Neural progenitor cell (in vitro differentiated cells): ENCODE measurements around the gene MIS18A. TPM values are rescaled to one million over a fixed set of nuclear protein-coding genes. Genes with fewer than 3 reads are reported as not detected.

Source experiments
- DNase-seq: peaks from one replicate; pipeline ENCODE4 v3.0.0-alpha.2; 2016; ENCODE audit warnings: low spot score
- H2AFZ ChIP-seq: fragments of 200-600 bp; sonication (generic); replicated peaks from 2 replicates; pipeline ENCODE4 v1.6.1; 2016; ENCODE audit warnings: antibody characterized with exemption
- H3F3A ChIP-seq: fragments of 200-600 bp; sonication (generic); 2 replicates; pipeline ENCODE4 v1.6.1; 2016; ENCODE audit warnings: antibody characterized with exemption, low read depth
- H3K27ac ChIP-seq: fragments of 200-600 bp; sonication (generic); 2 replicates; pipeline ENCODE4 v1.5.1; 2016; ENCODE audit warnings: mild to moderate bottlenecking
- H3K27me3 ChIP-seq: fragments of 200-600 bp; sonication (generic); 2 replicates; pipeline ENCODE4 v1.6.1; 2016; ENCODE audit warnings: mild to moderate bottlenecking, moderate library complexity
- H3K36me3 ChIP-seq: fragments of 200-600 bp; sonication (generic); 2 replicates; pipeline ENCODE4 v1.5.1; 2016
- H3K4me1 ChIP-seq: fragments of 200-600 bp; sonication (generic); 2 replicates; pipeline ENCODE4 v1.6.1; 2016; ENCODE audit warnings: mixed run types
- H3K4me2 ChIP-seq: fragments of 200-600 bp; sonication (generic); 2 replicates; pipeline ENCODE4 v1.6.1; 2016
- H3K4me3 ChIP-seq: fragments of 200-600 bp; sonication (generic); 2 replicates; pipeline ENCODE4 v1.5.1; 2016
- H3K79me2 ChIP-seq: fragments of 200-600 bp; sonication (generic); 2 replicates; pipeline ENCODE4 v1.6.1; 2016; ENCODE audit warnings: low read depth
- H3K9ac ChIP-seq: fragments of 200-600 bp; sonication (generic); 2 replicates; pipeline ENCODE4 v1.6.1; 2016
- H3K9me3 ChIP-seq: fragments of 200-600 bp; sonication (generic); 2 replicates; pipeline ENCODE4 v1.5.1; 2016; ENCODE audit warnings: low read depth
- H4K20me1 ChIP-seq: fragments of 200-600 bp; sonication (generic); 2 replicates; pipeline ENCODE4 v1.6.1; 2016; ENCODE audit warnings: low read depth
- H3K27ac Mint-ChIP-seq: 3 replicates; pipeline ENCODE4 v1.8.0; 2021; ENCODE audit warnings: mixed read lengths
- H3K27me3 Mint-ChIP-seq: 2 replicates; pipeline ENCODE4 v1.8.0; 2022; ENCODE audit warnings: low read depth, mild to moderate bottlenecking, inconsistent platforms, moderate library complexity, mixed read lengths; ENCODE audit not compliant: insufficient read depth
- H3K36me3 Mint-ChIP-seq: 3 replicates; pipeline ENCODE4 v1.8.0; 2021; ENCODE audit warnings: mixed read lengths
- H3K4me1 Mint-ChIP-seq: 3 replicates; pipeline ENCODE4 v1.8.0; 2021; ENCODE audit warnings: mixed read lengths
- H3K4me3 Mint-ChIP-seq: 3 replicates; pipeline ENCODE4 v1.8.0; 2021; ENCODE audit warnings: mild to moderate bottlenecking, moderate library complexity, mixed read lengths
- H3K9me3 Mint-ChIP-seq: 3 replicates; pipeline ENCODE4 v1.8.0; 2020; ENCODE audit warnings: mixed read lengths
- EZH2 ChIP-seq: fragments of 200-600 bp; sonication (generic); IDR thresholded peaks from 2 replicates; pipeline ENCODE4 v1.6.1; 2017; ENCODE audit warnings: antibody characterized with exemption, mild to moderate bottlenecking, moderate library complexity
- EZH2phosphoT487 ChIP-seq: fragments of 200-600 bp; sonication (generic); IDR thresholded peaks from 2 replicates; pipeline ENCODE4 v1.6.1; 2017; ENCODE audit warnings: antibody characterized with exemption
- total RNA-seq: library from RNA; depleted of rRNA; stranded (reverse); fragments of >200 nt; gene quantifications from 2 replicates; pipeline ENCODE4 v1.2.3, GENCODE V29; 2015; ENCODE audit warnings: low replicate concordance
- TF ChIP-seq, protein P1 (sequence below): fragments of 200-600 bp; sonication (generic); IDR thresholded peaks from 2 replicates; pipeline ENCODE4 v1.5.1; 2017; ENCODE audit warnings: antibody characterized with exemption, mild to moderate bottlenecking

MIS18A gene
- total RNA-seq, 1 donor from 2014 or later = 64.0 TPM

DNA sequence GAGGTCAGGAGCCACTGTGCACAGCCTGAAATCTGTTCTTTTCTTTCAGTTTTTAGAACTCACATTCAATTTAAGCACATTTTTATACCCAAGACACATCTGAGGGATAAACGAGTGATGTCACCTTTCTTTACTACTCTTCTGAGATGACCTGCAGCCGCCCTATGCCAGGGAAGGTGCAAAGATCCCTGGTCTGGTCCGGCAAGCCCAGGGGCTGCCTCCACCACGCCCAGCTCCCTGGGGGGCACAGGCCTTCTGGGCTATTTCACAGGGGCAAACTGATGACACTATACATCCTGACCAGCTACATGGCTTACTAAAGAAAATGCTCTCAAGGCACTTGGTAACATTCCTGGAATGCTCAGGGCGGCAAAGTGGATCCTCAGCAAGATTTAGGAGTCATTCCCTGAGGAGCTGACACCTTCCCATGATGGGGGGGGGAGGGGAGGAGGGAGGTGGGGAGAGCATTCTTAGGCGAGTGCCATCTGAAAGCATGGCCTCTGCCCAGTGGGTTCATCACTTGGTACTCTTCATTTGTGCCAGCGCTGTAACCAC lies 31.1 kb upstream of the MIS18A start:
- H3K27me3 Mint-ChIP-seq = no peaks in the 10 kb centered on the region
- H3K27ac Mint-ChIP-seq = no peak overlapping the region
- no peaks in the 10 kb centered on the region for H3K9me3 Mint-ChIP-seq
- Histone ChIP-seq H4K20me1 (no peaks in the 10 kb centered on the region), H3K9me3 (no peaks in the 10 kb centered on the region), H3K27ac (no peak overlapping the region), H3K79me2 (no peaks in the 10 kb centered on the region), H3F3A (peaks cover 5% of the 10 kb centered on the region), H3K9ac (no peak overlapping the region), H2AFZ (no peak overlapping the region), H3K4me1 (no peaks in the 10 kb centered on the region), H3K4me2 (no peak overlapping the region), H3K27me3 (no peaks in the 10 kb centered on the region), H3K4me3 (no peak overlapping the region), H3K36me3 (no peaks in the 10 kb centered on the region)
- peaks cover 15% of the 10 kb centered on the region for H3K36me3 Mint-ChIP-seq
- no peak overlapping the region for H3K4me3 Mint-ChIP-seq
- no peak for DNase-seq
- H3K4me1 Mint-ChIP-seq = peaks cover 10% of the 10 kb centered on the region
- TF ChIP-seq, protein P1, sequence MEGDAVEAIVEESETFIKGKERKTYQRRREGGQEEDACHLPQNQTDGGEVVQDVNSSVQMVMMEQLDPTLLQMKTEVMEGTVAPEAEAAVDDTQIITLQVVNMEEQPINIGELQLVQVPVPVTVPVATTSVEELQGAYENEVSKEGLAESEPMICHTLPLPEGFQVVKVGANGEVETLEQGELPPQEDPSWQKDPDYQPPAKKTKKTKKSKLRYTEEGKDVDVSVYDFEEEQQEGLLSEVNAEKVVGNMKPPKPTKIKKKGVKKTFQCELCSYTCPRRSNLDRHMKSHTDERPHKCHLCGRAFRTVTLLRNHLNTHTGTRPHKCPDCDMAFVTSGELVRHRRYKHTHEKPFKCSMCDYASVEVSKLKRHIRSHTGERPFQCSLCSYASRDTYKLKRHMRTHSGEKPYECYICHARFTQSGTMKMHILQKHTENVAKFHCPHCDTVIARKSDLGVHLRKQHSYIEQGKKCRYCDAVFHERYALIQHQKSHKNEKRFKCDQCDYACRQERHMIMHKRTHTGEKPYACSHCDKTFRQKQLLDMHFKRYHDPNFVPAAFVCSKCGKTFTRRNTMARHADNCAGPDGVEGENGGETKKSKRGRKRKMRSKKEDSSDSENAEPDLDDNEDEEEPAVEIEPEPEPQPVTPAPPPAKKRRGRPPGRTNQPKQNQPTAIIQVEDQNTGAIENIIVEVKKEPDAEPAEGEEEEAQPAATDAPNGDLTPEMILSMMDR = no peak

DNA sequence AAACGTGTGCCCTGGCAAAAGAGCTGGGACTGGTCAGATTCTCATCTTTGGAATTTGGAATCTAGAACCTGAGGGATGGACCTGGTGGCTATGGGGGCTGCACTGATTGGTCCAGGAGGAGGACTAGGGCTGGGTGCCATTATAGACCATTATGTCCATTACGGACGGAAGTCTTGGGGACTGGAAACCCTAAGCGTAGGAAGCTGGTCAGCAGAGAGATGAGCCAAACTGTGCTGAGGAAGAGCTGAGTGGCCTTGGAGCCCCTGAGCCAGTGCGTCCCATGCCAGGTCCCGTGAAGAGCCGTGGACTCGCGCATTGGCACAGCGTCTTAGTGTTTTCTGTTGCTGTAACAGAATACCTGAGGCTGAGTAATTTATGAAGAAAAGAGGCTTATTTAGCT lies 29.8 kb upstream of the MIS18A start:
- Histone ChIP-seq H3K4me2 (no peak overlapping the region), H3K9me3 (no peaks in the 10 kb centered on the region), H3K9ac (no peak overlapping the region), H3K4me1 (no peaks in the 10 kb centered on the region), H2AFZ (no peak overlapping the region), H3K79me2 (no peaks in the 10 kb centered on the region), H3K4me3 (no peak overlapping the region), H4K20me1 (no peaks in the 10 kb centered on the region), H3K27ac (no peak overlapping the region), H3K36me3 (no peaks in the 10 kb centered on the region), H3K27me3 (no peaks in the 10 kb centered on the region), H3F3A (peaks cover 5% of the 10 kb centered on the region)
- no peaks in the 10 kb centered on the region for H3K27me3 Mint-ChIP-seq
- peaks cover 10% of the 10 kb centered on the region for H3K4me1 Mint-ChIP-seq
- no peak for TF ChIP-seq EZH2phosphoT487
- TF ChIP-seq EZH2 = no peak
- TF ChIP-seq, protein P1 = no peak
- no peaks in the 10 kb centered on the region for H3K9me3 Mint-ChIP-seq
- H3K4me3 Mint-ChIP-seq = no peak overlapping the region
- no peak for DNase-seq
- H3K27ac Mint-ChIP-seq = no peak overlapping the region
- peaks cover 15% of the 10 kb centered on the region for H3K36me3 Mint-ChIP-seq

DNA sequence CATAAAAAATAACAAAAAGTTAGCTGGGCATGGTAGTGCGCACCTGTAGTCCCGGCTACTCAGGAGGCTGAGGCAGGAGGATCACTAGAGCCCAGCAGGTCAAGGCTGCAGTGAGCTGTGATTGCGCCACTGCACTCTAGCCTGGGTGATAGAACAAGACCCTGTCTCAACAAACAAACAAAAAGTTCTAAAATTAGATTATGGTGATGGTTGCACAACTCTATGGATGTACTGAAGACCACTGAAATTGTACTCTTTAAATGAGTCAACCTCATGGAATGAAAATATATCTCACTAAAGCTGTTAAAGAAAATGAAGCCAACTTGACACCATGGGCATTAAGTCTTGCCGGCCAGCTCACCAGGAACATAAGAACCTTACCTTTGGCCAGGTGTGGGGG lies 28.9 kb upstream of the MIS18A start:
- H3K27ac ChIP-seq = no peak overlapping the region
- H3K9ac ChIP-seq = no peak overlapping the region
- Mint-ChIP-seq H3K27ac (no peak overlapping the region), H3K4me3 (no peak overlapping the region), H3K4me1 (peaks cover 10% of the 10 kb centered on the region), H3K9me3 (no peaks in the 10 kb centered on the region), H3K36me3 (peaks cover 16% of the 10 kb centered on the region), H3K27me3 (no peaks in the 10 kb centered on the region)
- no peaks in the 10 kb centered on the region for H3K4me1 ChIP-seq
- H3K4me2 ChIP-seq = no peak overlapping the region
- peaks cover 5% of the 10 kb centered on the region for H3F3A ChIP-seq
- no peaks in the 10 kb centered on the region for H3K79me2 ChIP-seq
- no peaks in the 10 kb centered on the region for H3K9me3 ChIP-seq
- no peaks in the 10 kb centered on the region for H4K20me1 ChIP-seq
- H3K4me3 ChIP-seq = no peak overlapping the region
- no peak for TF ChIP-seq EZH2
- TF ChIP-seq, protein P1 = no peak
- H2AFZ ChIP-seq = no peak overlapping the region
- no peak for DNase-seq
- H3K27me3 ChIP-seq = no peaks in the 10 kb centered on the region
- no peaks in the 10 kb centered on the region for H3K36me3 ChIP-seq
